MM.1S (cell line): ENCODE results near the gene LY86.
A peak's percentile ranks its signal among the peaks of the same experiment; 100 is the strongest.
"Not testable (repeated sequence)": the region's sequence is repeated elsewhere in the genome, so short reads cannot be mapped to it uniquely, and the experiment has no call there.

Experiments used
- DNase-seq: peaks from one replicate; pipeline ENCODE4 v3.0.0-alpha.2; 2015
- H2AFZ ChIP-seq: fragments of 300-600 bp; sonication (generic); 2 replicates; pipeline ENCODE4 v1.6.0; 2016; ENCODE audit warnings: antibody characterized with exemption, low read length
- H3F3A ChIP-seq: fragments of 300-600 bp; sonication (generic); 2 replicates; pipeline ENCODE4 v1.6.1; 2016; ENCODE audit warnings: mild to moderate bottlenecking, antibody characterized with exemption, low read length, moderate library complexity, mixed read lengths; ENCODE audit not compliant: insufficient read depth
- H3K27ac ChIP-seq: fragments of 300-600 bp; sonication (generic); 2 replicates; pipeline ENCODE4 v1.5.1; 2016; ENCODE audit warnings: mild to moderate bottlenecking, low read length
- H3K27me3 ChIP-seq: fragments of 300-600 bp; sonication (generic); replicated peaks from 2 replicates; pipeline ENCODE4 v1.6.0; 2016; ENCODE audit warnings: low read length; ENCODE audit not compliant: insufficient read depth
- H3K36me3 ChIP-seq: fragments of 300-600 bp; sonication (generic); replicated peaks from 2 replicates; pipeline ENCODE4 v1.6.1; 2016; ENCODE audit warnings: mild to moderate bottlenecking, low read length, mixed read lengths; ENCODE audit not compliant: insufficient read depth
- H3K4me1 ChIP-seq: fragments of 300-600 bp; sonication (generic); 2 replicates; pipeline ENCODE4 v1.6.1; 2016; ENCODE audit warnings: low read length, mixed read lengths
- H3K4me2 ChIP-seq: fragments of 300-600 bp; sonication (generic); 2 replicates; pipeline ENCODE4 v1.6.0; 2016; ENCODE audit warnings: low read depth, low read length
- H3K4me3 ChIP-seq: fragments of 300-600 bp; sonication (generic); 2 replicates; pipeline ENCODE4 v1.5.1; 2016; ENCODE audit warnings: low read length, mixed read lengths
- H3K79me2 ChIP-seq: fragments of 300-600 bp; sonication (generic); 2 replicates; pipeline ENCODE4 v1.6.1; 2016; ENCODE audit warnings: mixed run types, low read length, mixed read lengths
- H3K9ac ChIP-seq: fragments of 300-600 bp; sonication (generic); 2 replicates; pipeline ENCODE4 v1.6.1; 2016; ENCODE audit warnings: low read length, mixed read lengths
- H3K9me2 ChIP-seq: fragments of 300-600 bp; sonication (generic); replicated peaks from 2 replicates; pipeline ENCODE4 v1.6.1; 2016; ENCODE audit warnings: mild to moderate bottlenecking, low read length, mixed read lengths; ENCODE audit not compliant: insufficient read depth
- H3K9me3 ChIP-seq: fragments of 300-600 bp; sonication (generic); replicated peaks from 2 replicates; pipeline ENCODE4 v1.6.1; 2016; ENCODE audit warnings: mild to moderate bottlenecking, low read length, mixed read lengths; ENCODE audit not compliant: insufficient read depth
- H4K20me1 ChIP-seq: fragments of 300-600 bp; sonication (generic); 2 replicates; pipeline ENCODE4 v1.6.1; 2016; ENCODE audit warnings: mild to moderate bottlenecking, low read length, moderate library complexity, mixed read lengths; ENCODE audit not compliant: insufficient read depth
- CTCF ChIP-seq: fragments of 300-600 bp; sonication (generic); IDR thresholded peaks from 2 replicates; pipeline ENCODE4 v1.5.1; 2016; ENCODE audit warnings: antibody characterized with exemption, low read length, mixed read lengths
- EZH2 ChIP-seq: fragments of 300-600 bp; sonication (generic); optimal IDR thresholded peaks from 2 replicates; pipeline ENCODE3; 2017; ENCODE audit warnings: low read depth, mild to moderate bottlenecking, antibody characterized with exemption, low read length, mixed read lengths
- EZH2phosphoT487 ChIP-seq: fragments of 300-600 bp; sonication (generic); IDR thresholded peaks from 2 replicates; pipeline ENCODE4 v1.6.1; 2018; ENCODE audit warnings: antibody characterized with exemption, low read length

LY86 gene

GRCh38 chr6:6663421-6664135, 75.1 kb downstream of the LY86 start:
- no peak overlapping the region for H2AFZ ChIP-seq
- H3K4me1 ChIP-seq = no peaks in the 10 kb centered on the region
- H3F3A ChIP-seq = no peaks in the 10 kb centered on the region
- H3K9me2 ChIP-seq = no peaks in the 10 kb centered on the region
- no peaks in the 10 kb centered on the region for H3K9me3 ChIP-seq
- H3K36me3 ChIP-seq = no peaks in the 10 kb centered on the region
- DNase-seq = no peak
- H3K4me3 ChIP-seq = no peak overlapping the region
- no peaks in the 10 kb centered on the region for H4K20me1 ChIP-seq
- no peaks in the 10 kb centered on the region for H3K79me2 ChIP-seq
- TF ChIP-seq EZH2phosphoT487 (no peak), EZH2 (no peak), CTCF (no peak)
- no peak overlapping the region for H3K27ac ChIP-seq
- H3K4me2 ChIP-seq = no peak overlapping the region
- no peaks in the 10 kb centered on the region for H3K27me3 ChIP-seq
- H3K9ac ChIP-seq = no peak overlapping the region

GRCh38 chr6:6665555-6666243, 77.2 kb downstream of the LY86 start:
- Histone ChIP-seq H3F3A (no peaks in the 10 kb centered on the region), H2AFZ (no peak overlapping the region), H3K4me2 (no peak overlapping the region), H3K27ac (no peak overlapping the region), H3K9me2 (no peaks in the 10 kb centered on the region), H3K79me2 (no peaks in the 10 kb centered on the region), H3K4me1 (no peaks in the 10 kb centered on the region), H3K4me3 (no peak overlapping the region), H3K9ac (no peak overlapping the region), H3K36me3 (no peaks in the 10 kb centered on the region), H4K20me1 (no peaks in the 10 kb centered on the region), H3K27me3 (no peaks in the 10 kb centered on the region), H3K9me3 (no peaks in the 10 kb centered on the region)
- DNase-seq = no peak
- no peak for TF ChIP-seq EZH2phosphoT487
- TF ChIP-seq CTCF = no peak
- TF ChIP-seq EZH2 = no peak

- not testable (repeated sequence) for H3K4me2 ChIP-seq, DNase-seq, H3F3A ChIP-seq, H3K9me3 ChIP-seq, H3K27ac ChIP-seq, H3K4me1 ChIP-seq, H3K4me3 ChIP-seq, H4K20me1 ChIP-seq, H2AFZ ChIP-seq, H3K9me2 ChIP-seq, H3K9ac ChIP-seq, H3K79me2 ChIP-seq, H3K36me3 ChIP-seq, H3K27me3 ChIP-seq
Observed at GRCh38 chr6:6670150-6670549, 81.6 kb downstream of the LY86 start.

- Histone ChIP-seq H2AFZ (no peak overlapping the region), H3K4me3 (no peak overlapping the region), H3K27me3 (no peaks in the 10 kb centered on the region), H3K27ac (no peak overlapping the region), H3K9me3 (no peaks in the 10 kb centered on the region), H3F3A (no peaks in the 10 kb centered on the region), H3K9ac (no peak overlapping the region), H3K9me2 (no peaks in the 10 kb centered on the region), H4K20me1 (no peaks in the 10 kb centered on the region), H3K79me2 (no peaks in the 10 kb centered on the region), H3K36me3 (no peaks in the 10 kb centered on the region), H3K4me2 (no peak overlapping the region), H3K4me1 (0 out of 2 replicates have a peak, but pooled peaks cover 4% of the 10 kb centered on the region)
- DNase-seq = no peak
- TF ChIP-seq EZH2phosphoT487 (no peak), CTCF (peak; percentile 15; the same call in 1 of the 2 replicates), EZH2 (no peak)
Observed at GRCh38 chr6:6674872-6675271, 86.4 kb downstream of the LY86 start.
